GM12878 (cell line): ENCODE data around the gene SOX10.

Source experiments
- CTCF ChIP-seq, 3 experiments: IDR thresholded peaks in 2 of 3; conservative IDR thresholded peaks in 1 of 3; 2 replicates each; pipeline ENCODE4 v1.5.1; 2011; ENCODE audit warnings: low read depth in 3 of 3, low read length in 3 of 3, mild to moderate bottlenecking in 3 of 3, control low read depth in 2 of 3, moderate library complexity in 2 of 3, inconsistent platforms in 1 of 3, mixed read lengths in 1 of 3; ENCODE audit not compliant: control insufficient read depth in 2 of 3, insufficient read depth in 1 of 3; ENCODE audit errors: extremely low read depth in 1 of 3
- NFYB ChIP-seq: IDR thresholded peaks from 2 replicates; pipeline ENCODE4 v1.6.1; 2011; ENCODE audit warnings: low read depth, mild to moderate bottlenecking, low read length, improper control_type of control experiment, moderate library complexity; ENCODE audit not compliant: insufficient read depth
- RAD51 ChIP-seq: fragments of 450-650 bp; IDR thresholded peaks from 2 replicates; pipeline ENCODE4 v1.6.1; 2016; ENCODE audit warnings: moderate library complexity, mild to moderate bottlenecking, inconsistent platforms
- TAF1 ChIP-seq: IDR thresholded peaks from 2 replicates; pipeline ENCODE4 v1.6.1; 2011; ENCODE audit warnings: mild to moderate bottlenecking, low read depth, low read length, borderline replicate concordance

GRCh38 chr22:37986371-37986770 lies 2.0 kb upstream of the SOX10 start:
- TF ChIP-seq RAD51 = no peak
- TF ChIP-seq CTCF (IDR thresholded peaks at IDR 0.05 in 2 of 3, conservative IDR thresholded peaks at IDR 0.05 in 1 of 3; ENCODE audit: control insufficient read depth in 2 of 3, extremely low read depth in 1 of 3, insufficient read depth in 1 of 3, low read depth in 3 of 3, low read length in 3 of 3) = no peak
- no peak for TF ChIP-seq NFYB
- TF ChIP-seq TAF1 = no peak
